K562 (cell line): ENCODE data around the gene TLNRD1. TPM values are rescaled to one million over a fixed set of nuclear protein-coding genes. Genes with fewer than 3 reads are reported as not detected.

Source experiments
- BCOR ChIP-seq: fragments of 450-650 bp; IDR thresholded peaks from 2 replicates; pipeline ENCODE4 v1.6.1; 2016
- DACH1 ChIP-seq: fragments of 450-650 bp; IDR thresholded peaks from 2 replicates; pipeline ENCODE4 v1.6.1; 2018; ENCODE audit not compliant: partially characterized antibody
- EP400 ChIP-seq: fragments of 450-650 bp; IDR thresholded peaks from 2 replicates; pipeline ENCODE4 v1.6.1; 2017; ENCODE audit warnings: antibody characterized with exemption, mild to moderate bottlenecking, moderate library complexity
- ESRRB ChIP-seq: fragments of 250-450 bp; sonication (Bioruptor Pico); IDR thresholded peaks from 2 replicates; pipeline ENCODE4 v1.5.0; 2020; ENCODE audit warnings: mild to moderate bottlenecking, moderate library complexity, borderline replicate concordance
- ETV5 ChIP-seq: sonication (generic); formaldehyde crosslinking; IDR thresholded peaks from 2 replicates; pipeline ENCODE4 v1.4.0; 2020; ENCODE audit warnings: low read depth, mild to moderate bottlenecking, missing genetic modification reagents
- FOXP1 ChIP-seq: sonication (generic); formaldehyde crosslinking; IDR thresholded peaks from 2 replicates; pipeline ENCODE4 v1.8.0; 2022; ENCODE audit warnings: mild to moderate bottlenecking, missing genetic modification reagents
- HDGF ChIP-seq: fragments of 450-650 bp; IDR thresholded peaks from 2 replicates; pipeline ENCODE4 v1.6.1; 2016
- KHSRP ChIP-seq: fragments of 450-650 bp; IDR thresholded peaks from 2 replicates; pipeline ENCODE4 v1.6.1; 2017
- LARP7 ChIP-seq: fragments of 450-650 bp; IDR thresholded peaks from 2 replicates; pipeline ENCODE4 v1.6.1; 2016
- NR3C1 ChIP-seq: sonication (generic); formaldehyde crosslinking; IDR thresholded peaks from 2 replicates; pipeline ENCODE4 v1.8.1; 2022; ENCODE audit warnings: missing genetic modification reagents
- PRPF4 ChIP-seq: fragments of 200-400 bp; formaldehyde crosslinking; IDR thresholded peaks from one replicate; pipeline ENCODE4 v1.6.1; 2017; ENCODE audit warnings: low read length, low read depth, mild to moderate bottlenecking; ENCODE audit not compliant: insufficient read depth, poor library complexity, severe bottlenecking
- SP1 ChIP-seq: sonication (generic); formaldehyde crosslinking; IDR thresholded peaks from 2 replicates; pipeline ENCODE4 v1.8.1; 2022; ENCODE audit warnings: mild to moderate bottlenecking, missing genetic modification reagents
- TBP ChIP-seq: optimal IDR thresholded peaks from 2 replicates; pipeline ENCODE3; 2011; ENCODE audit warnings: low read depth, low read length, improper control_type of control experiment
- U2AF1 ChIP-seq: fragments of 200-400 bp; formaldehyde crosslinking; optimal IDR thresholded peaks from 2 replicates; pipeline ENCODE3; 2017; ENCODE audit warnings: mild to moderate bottlenecking, low read depth, low read length, moderate library complexity
- ZFX ChIP-seq: sonication (generic); formaldehyde crosslinking; IDR thresholded peaks from 2 replicates; pipeline ENCODE4 v1.8.0; 2022; ENCODE audit warnings: mild to moderate bottlenecking, missing genetic modification reagents, moderate library complexity
- ZNF124 ChIP-seq: sonication (generic); formaldehyde crosslinking; IDR thresholded peaks from 2 replicates; pipeline ENCODE4 v1.8.1; 2022; ENCODE audit warnings: missing genetic modification reagents
- ZNF263 ChIP-seq: sonication (generic); formaldehyde crosslinking; IDR thresholded peaks from 2 replicates; pipeline ENCODE4 v1.8.0; 2022; ENCODE audit warnings: mild to moderate bottlenecking, missing genetic modification reagents, borderline replicate concordance
- ZNF766 ChIP-seq: fragments of 200-800 bp; sonication (Bioruptor generic); conservative IDR thresholded peaks from 2 replicates; pipeline ENCODE4 v1.6.1; 2016; ENCODE audit warnings: missing genetic modification characterization, missing compliant biosample characterization
- polyA plus RNA-seq, 8 experiments: library from polyadenylated mRNA; depleted of rRNA in 4 of 8; stranded (reverse) in 5 of 8; unstranded in 3 of 8; fragments of >200 nt; fragmentation: Nextera tagmentation in 2 of 8; fragmentation: Illumina TruSeq in 1 of 8; extraction: Ambion mirVana in 2 of 8; extraction: Trizol in 1 of 8; gene quantifications; 2 replicates each; pipeline versions ENCODE4 v1.2.1 to v1.2.3, GENCODE V29; 2011 to 2014; ENCODE audit warnings: inconsistent platforms in 1 of 8, missing spikeins in 1 of 8
- total RNA-seq, 7 experiments: library from RNA; depleted of rRNA in 6 of 7; stranded (reverse); fragments of >200 nt in 6 of 7; fragmentation: Illumina TruSeq in 2 of 7; extraction: Trizol in 2 of 7; gene quantifications; 2 replicates each; pipeline versions ENCODE4 v1.2.1 to v1.2.3, GENCODE V29; 2011 to 2021; ENCODE audit warnings: low replicate concordance in 1 of 7
- TF ChIP-seq, protein P1 (sequence below): fragments of 450-650 bp; IDR thresholded peaks from 2 replicates; pipeline ENCODE4 v1.6.1; 2016; ENCODE audit warnings: borderline replicate concordance
- TF ChIP-seq, protein P2 (sequence below): fragments of 250-450 bp; sonication (Bioruptor Pico); IDR thresholded peaks from 2 replicates; pipeline ENCODE4 v1.9.0; 2021; ENCODE audit warnings: mild to moderate bottlenecking, inconsistent platforms
- TF ChIP-seq, protein P3 (sequence below): fragments of 450-650 bp; formaldehyde crosslinking; IDR thresholded peaks from 2 replicates; pipeline ENCODE4 v1.4.0; 2020; ENCODE audit warnings: mild to moderate bottlenecking, moderate library complexity
- TF ChIP-seq, protein P4 (sequence below): fragments of 450-650 bp; conservative IDR thresholded peaks from 2 replicates; pipeline ENCODE4 v1.6.1; 2016; ENCODE audit warnings: missing genetic modification characterization, low read depth, mild to moderate bottlenecking, control low read depth, missing compliant biosample characterization

TLNRD1 gene
- total and polyA plus RNA-seq, 9 of the 15 experiments (the other 6 are each of a cell fraction or from before 2014, with no cell fraction given), result 1.1 to 33.1 (median 5.7) TPM

DNA sequence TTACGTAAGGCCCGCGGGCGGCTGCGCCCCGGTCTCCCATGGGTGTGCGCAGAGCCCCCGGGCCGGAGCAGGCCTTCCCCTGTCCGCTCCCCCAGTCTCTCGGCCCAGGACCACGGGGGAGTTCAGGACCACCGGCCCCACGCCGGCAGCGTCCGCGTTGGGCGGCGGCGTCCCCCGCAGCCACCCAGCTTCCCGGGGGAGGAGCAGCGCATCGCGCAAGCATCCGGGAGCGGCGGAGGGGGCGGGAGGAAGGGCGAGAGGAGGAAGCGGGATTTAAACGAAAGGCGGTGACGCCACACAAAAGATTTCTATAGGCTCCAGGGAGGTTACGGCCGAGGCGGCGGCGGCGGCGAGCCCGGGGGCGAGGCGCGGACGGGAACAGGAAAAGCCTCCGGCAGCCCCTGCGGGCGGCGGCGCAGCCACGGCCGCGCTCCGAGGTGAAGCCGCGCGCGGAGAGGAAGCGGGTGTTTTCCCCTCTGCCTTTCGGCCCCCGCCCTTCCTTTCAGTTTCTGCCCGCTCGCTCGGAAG, at the start of gene TLNRD1 (continued):
- TF ChIP-seq SP1 (0 out of 2 replicates have a peak, but pooled peaks have one; percentile 31), ZNF766 (CRISPR knock-in tag) (0 out of 2 replicates have a peak, but pooled peaks have one; percentile 49), ETV5 (CRISPR knock-in tag) (peak; percentile 80), KHSRP (no peak), BCOR (no peak), HDGF (no peak), ZNF263 (peak; percentile 70), TBP (peak; percentile 36), PRPF4 (no peak), DACH1 (no peak), ZFX (CRISPR knock-in tag) (peak; percentile 83), ZNF124 (CRISPR knock-in tag) (no peak), LARP7 (no peak), EP400 (peak; percentile 62; the same call in 1 of the 2 replicates), U2AF1 (no peak), NR3C1 (CRISPR knock-in tag) (peak; percentile 17; the same call in 1 of the 2 replicates), FOXP1 (CRISPR knock-in tag) (peak; percentile 68; the same call in 1 of the 2 replicates), ESRRB (no peak)
- TF ChIP-seq, protein P1, sequence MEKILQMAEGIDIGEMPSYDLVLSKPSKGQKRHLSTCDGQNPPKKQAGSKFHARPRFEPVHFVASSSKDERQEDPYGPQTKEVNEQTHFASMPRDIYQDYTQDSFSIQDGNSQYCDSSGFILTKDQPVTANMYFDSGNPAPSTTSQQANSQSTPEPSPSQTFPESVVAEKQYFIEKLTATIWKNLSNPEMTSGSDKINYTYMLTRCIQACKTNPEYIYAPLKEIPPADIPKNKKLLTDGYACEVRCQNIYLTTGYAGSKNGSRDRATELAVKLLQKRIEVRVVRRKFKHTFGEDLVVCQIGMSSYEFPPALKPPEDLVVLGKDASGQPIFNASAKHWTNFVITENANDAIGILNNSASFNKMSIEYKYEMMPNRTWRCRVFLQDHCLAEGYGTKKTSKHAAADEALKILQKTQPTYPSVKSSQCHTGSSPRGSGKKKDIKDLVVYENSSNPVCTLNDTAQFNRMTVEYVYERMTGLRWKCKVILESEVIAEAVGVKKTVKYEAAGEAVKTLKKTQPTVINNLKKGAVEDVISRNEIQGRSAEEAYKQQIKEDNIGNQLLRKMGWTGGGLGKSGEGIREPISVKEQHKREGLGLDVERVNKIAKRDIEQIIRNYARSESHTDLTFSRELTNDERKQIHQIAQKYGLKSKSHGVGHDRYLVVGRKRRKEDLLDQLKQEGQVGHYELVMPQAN, result no peak
- TF ChIP-seq, protein P2, sequence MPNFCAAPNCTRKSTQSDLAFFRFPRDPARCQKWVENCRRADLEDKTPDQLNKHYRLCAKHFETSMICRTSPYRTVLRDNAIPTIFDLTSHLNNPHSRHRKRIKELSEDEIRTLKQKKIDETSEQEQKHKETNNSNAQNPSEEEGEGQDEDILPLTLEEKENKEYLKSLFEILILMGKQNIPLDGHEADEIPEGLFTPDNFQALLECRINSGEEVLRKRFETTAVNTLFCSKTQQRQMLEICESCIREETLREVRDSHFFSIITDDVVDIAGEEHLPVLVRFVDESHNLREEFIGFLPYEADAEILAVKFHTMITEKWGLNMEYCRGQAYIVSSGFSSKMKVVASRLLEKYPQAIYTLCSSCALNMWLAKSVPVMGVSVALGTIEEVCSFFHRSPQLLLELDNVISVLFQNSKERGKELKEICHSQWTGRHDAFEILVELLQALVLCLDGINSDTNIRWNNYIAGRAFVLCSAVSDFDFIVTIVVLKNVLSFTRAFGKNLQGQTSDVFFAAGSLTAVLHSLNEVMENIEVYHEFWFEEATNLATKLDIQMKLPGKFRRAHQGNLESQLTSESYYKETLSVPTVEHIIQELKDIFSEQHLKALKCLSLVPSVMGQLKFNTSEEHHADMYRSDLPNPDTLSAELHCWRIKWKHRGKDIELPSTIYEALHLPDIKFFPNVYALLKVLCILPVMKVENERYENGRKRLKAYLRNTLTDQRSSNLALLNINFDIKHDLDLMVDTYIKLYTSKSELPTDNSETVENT (CRISPR knock-in tag), result peak; percentile 44; the same call in 1 of the 2 replicates
- TF ChIP-seq, protein P3, sequence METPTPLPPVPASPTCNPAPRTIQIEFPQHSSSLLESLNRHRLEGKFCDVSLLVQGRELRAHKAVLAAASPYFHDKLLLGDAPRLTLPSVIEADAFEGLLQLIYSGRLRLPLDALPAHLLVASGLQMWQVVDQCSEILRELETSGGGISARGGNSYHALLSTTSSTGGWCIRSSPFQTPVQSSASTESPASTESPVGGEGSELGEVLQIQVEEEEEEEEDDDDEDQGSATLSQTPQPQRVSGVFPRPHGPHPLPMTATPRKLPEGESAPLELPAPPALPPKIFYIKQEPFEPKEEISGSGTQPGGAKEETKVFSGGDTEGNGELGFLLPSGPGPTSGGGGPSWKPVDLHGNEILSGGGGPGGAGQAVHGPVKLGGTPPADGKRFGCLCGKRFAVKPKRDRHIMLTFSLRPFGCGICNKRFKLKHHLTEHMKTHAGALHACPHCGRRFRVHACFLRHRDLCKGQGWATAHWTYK, result no peak
- TF ChIP-seq, protein P4, sequence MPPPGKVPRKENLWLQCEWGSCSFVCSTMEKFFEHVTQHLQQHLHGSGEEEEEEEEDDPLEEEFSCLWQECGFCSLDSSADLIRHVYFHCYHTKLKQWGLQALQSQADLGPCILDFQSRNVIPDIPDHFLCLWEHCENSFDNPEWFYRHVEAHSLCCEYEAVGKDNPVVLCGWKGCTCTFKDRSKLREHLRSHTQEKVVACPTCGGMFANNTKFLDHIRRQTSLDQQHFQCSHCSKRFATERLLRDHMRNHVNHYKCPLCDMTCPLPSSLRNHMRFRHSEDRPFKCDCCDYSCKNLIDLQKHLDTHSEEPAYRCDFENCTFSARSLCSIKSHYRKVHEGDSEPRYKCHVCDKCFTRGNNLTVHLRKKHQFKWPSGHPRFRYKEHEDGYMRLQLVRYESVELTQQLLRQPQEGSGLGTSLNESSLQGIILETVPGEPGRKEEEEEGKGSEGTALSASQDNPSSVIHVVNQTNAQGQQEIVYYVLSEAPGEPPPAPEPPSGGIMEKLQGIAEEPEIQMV (tag), result 0 out of 2 replicates have a peak, but pooled peaks have one; percentile 52
